ENCODE data around the gene MEGF6. TPM values are rescaled to one million over a fixed set of nuclear protein-coding genes. Genes with fewer than 3 reads are reported as not detected.
A peak's percentile ranks its signal among the peaks of the same experiment; 100 is the strongest.
"Not testable (repeated sequence)": the region's sequence is repeated elsewhere in the genome, so short reads cannot be mapped to it uniquely, and the experiment has no call there.

Gene MEGF6
- total and polyA plus RNA-seq, 5 experiments from 2014 or later: 2.2 to 198 (median 3.5) TPM

- Mint-ChIP-seq H3K27me3 (peaks cover 0 to 1% (median 0%) of the 10 kb centered on the region in 5 donors), H3K4me1 (no peaks in the 10 kb centered on the region), H3K36me3 (no peaks in the 10 kb centered on the region), H3K27ac (no peak overlapping the region), H3K4me3 (no peak overlapping the region), H3K9me3 (no peaks in the 10 kb centered on the region)
- POLR2A ChIA-PET: no interaction called here
- no peak for ATAC-seq
- DNase-seq: no peak
Observed at GRCh38 chr1:3578906-3579305, 32.4 kb downstream of the MEGF6 start.

DNA sequence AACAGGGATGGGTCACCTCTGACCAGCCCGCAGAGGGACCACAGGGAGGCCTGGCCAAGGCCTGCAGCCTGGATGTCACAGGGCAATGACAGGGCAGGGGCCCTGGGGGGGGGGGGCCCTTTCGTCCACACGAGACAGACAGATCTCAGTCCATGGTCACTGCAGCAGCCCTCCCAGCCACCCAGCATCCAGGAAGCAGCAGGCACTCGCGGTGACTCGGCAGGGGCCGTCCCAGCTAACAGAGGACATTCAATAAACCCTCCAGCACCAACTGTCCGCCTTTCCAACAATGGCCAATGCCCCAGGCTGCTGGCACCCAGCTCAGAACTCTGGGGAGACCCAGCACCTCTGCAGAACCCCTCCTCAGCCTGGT lies 32.9 kb downstream of the MEGF6 start:
- Mint-ChIP-seq H3K4me1 (no peaks in the 10 kb centered on the region), H3K9me3 (no peaks in the 10 kb centered on the region), H3K4me3 (no peak overlapping the region), H3K36me3 (no peaks in the 10 kb centered on the region), H3K27ac (no peak overlapping the region), H3K27me3 (peaks cover 0 to 1% (median 0%) of the 10 kb centered on the region in 5 donors)
- ATAC-seq (no peak), DNase-seq (no peak)
- POLR2A ChIA-PET: no interaction called here

- no peaks in the 10 kb centered on the region for H3K4me1 Mint-ChIP-seq
- peaks cover 0 to 1% (median 0%) of the 10 kb centered on the region in 5 donors for H3K27me3 Mint-ChIP-seq
- POLR2A ChIA-PET: no interaction called here
- no peaks in the 10 kb centered on the region for H3K9me3 Mint-ChIP-seq
- no peak overlapping the region for H3K4me3 Mint-ChIP-seq
- DNase-seq (no peak), ATAC-seq (no peak)
- H3K36me3 Mint-ChIP-seq: no peaks in the 10 kb centered on the region
- H3K27ac Mint-ChIP-seq: no peak overlapping the region
Observed at GRCh38 chr1:3577711-3578432, 33.4 kb downstream of the MEGF6 start.

DNA sequence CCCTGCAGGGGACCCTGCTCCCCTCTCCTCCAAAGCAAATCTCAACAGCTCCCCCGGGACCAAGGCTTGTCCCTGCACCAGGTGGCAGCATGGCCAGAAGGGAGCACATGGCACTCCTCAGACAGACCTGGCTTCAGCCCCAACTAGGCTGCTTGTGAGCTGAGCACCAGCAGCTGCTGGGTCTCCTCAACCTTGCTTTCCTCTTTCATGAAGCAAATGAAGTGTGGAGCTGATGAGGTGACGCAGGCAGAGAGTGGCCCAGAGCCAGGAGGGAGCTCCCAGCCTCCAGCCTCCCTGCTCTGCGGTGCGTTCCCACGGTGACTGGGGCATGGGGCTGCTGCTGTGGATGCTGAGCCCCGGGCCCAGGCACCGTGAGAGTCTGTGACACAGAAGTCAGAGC lies 34.0 kb downstream of the MEGF6 start:
- POLR2A ChIA-PET: no interaction called here
- peaks cover 0 to 1% (median 0%) of the 10 kb centered on the region in 5 donors for H3K27me3 Mint-ChIP-seq
- DNase-seq (no peak), ATAC-seq (no peak)
- no peaks in the 10 kb centered on the region for H3K9me3 Mint-ChIP-seq
- no peaks in the 10 kb centered on the region for H3K36me3 Mint-ChIP-seq
- no peaks in the 10 kb centered on the region for H3K4me1 Mint-ChIP-seq
- H3K27ac Mint-ChIP-seq: no peak overlapping the region
- H3K4me3 Mint-ChIP-seq: no peak overlapping the region

DNA sequence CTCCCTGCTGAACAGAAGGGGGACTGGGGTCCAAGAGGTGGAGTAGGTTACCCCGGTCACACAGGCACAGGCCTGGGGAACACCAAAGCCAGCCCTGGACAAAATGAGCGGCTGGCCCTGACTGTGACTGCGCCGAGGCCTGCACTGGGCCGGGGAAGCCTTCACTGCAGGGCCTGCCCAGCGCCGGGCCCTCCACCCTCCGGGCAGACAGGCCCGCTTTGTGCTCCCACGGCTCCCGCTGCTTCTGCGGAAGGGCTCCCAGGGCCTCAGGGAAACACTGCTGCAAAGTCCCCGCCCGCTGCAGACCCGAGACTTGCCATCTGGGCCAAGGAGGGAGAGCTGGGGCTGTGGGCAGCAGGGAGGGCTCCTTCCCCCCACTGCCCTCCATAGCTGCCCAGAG lies 35.3 kb downstream of the MEGF6 start:
- ATAC-seq (no peak), DNase-seq (no peak)
- Mint-ChIP-seq H3K4me3 (no peak overlapping the region), H3K4me1 (no peaks in the 10 kb centered on the region), H3K36me3 (no peaks in the 10 kb centered on the region), H3K27me3 (peaks cover 0 to 1% (median 0%) of the 10 kb centered on the region in 5 donors), H3K27ac (no peak overlapping the region), H3K9me3 (no peaks in the 10 kb centered on the region)
- POLR2A ChIA-PET: interaction anchor here (1.1 kb wide), 1 partner anchor 27 kb away, joined by 3 read pairs; no protein-coding TSS in a partner anchor

DNA sequence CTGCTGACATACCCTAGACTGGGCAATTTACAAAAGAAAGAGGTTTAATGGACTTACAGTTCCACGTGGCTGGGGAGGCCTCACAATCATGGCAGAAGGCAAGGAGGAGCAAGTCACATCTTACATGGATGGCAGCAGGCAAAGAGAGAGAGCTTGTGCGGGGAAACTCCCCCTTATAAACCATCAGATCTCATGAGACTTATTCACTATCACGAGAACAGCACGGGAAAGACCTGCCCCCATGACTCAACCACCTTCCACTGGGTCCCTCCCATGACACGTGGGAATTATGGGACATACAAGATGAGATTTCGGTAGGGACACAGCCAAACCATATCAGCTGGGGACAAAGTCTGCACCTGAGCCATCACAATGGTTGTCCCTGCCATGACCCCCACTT lies 35.8 kb downstream of the MEGF6 start:
- H3K27me3 Mint-ChIP-seq, H3K9me3 Mint-ChIP-seq, H3K4me1 Mint-ChIP-seq, H3K36me3 Mint-ChIP-seq, H3K4me3 Mint-ChIP-seq, DNase-seq, ATAC-seq: not testable (repeated sequence)
- H3K27ac Mint-ChIP-seq: peak overlapping the region in 2 of 10 donors; percentile 16 to 47
- POLR2A ChIA-PET: interaction anchor here (0.6 to 1.1 kb wide), 2 partner anchors 27 to 223 kb away, joined by 3 read pairs; no protein-coding TSS in a partner anchor

GRCh38 chr1:3573500-3573899 lies 37.8 kb downstream of the MEGF6 start:
- Mint-ChIP-seq H3K27me3 (no peaks in the 10 kb centered on the region), H3K9me3 (no peaks in the 10 kb centered on the region), H3K36me3 (no peaks in the 10 kb centered on the region), H3K27ac (no peak overlapping the region), H3K4me3 (no peak overlapping the region), H3K4me1 (no peaks in the 10 kb centered on the region)
- ATAC-seq (no peak), DNase-seq (no peak)
- POLR2A ChIA-PET: no interaction called here

- H3K4me3 Mint-ChIP-seq, POLR2A ChIA-PET: not testable (repeated sequence)
Observed at GRCh38 chr1:3572638-3573037, 38.7 kb downstream of the MEGF6 start.

GRCh38 chr1:3571263-3571662 lies 40.0 kb downstream of the MEGF6 start:
- no peak for ATAC-seq
- H3K27ac Mint-ChIP-seq: no peak overlapping the region
- H3K36me3 Mint-ChIP-seq: no peaks in the 10 kb centered on the region

More at GRCh38 chr1:3572638-3573037, 38.7 kb downstream of the MEGF6 start:
- not testable (repeated sequence) for H3K27me3 Mint-ChIP-seq, DNase-seq, H3K9me3 Mint-ChIP-seq, H3K36me3 Mint-ChIP-seq, H3K4me1 Mint-ChIP-seq, ATAC-seq
- peak overlapping the region in 1 of 10 donors; percentile 80 for H3K27ac Mint-ChIP-seq

GRCh38 chr1:3570066-3570986 lies 41.0 kb downstream of the MEGF6 start:
- DNase-seq: no peak
- H3K4me1 Mint-ChIP-seq: peaks cover 0 to under 1% (median 0%) of the 10 kb centered on the region in 4 donors
- H3K9me3 Mint-ChIP-seq: no peaks in the 10 kb centered on the region
- no peaks in the 10 kb centered on the region for H3K27me3 Mint-ChIP-seq
- H3K4me3 Mint-ChIP-seq: no peak overlapping the region
- no peak for ATAC-seq
- POLR2A ChIA-PET: no interaction called here
- no peak overlapping the region for H3K27ac Mint-ChIP-seq
- no peaks in the 10 kb centered on the region for H3K36me3 Mint-ChIP-seq

More at GRCh38 chr1:3571263-3571662, 40.0 kb downstream of the MEGF6 start:
- POLR2A ChIA-PET: no interaction called here
- DNase-seq: no peak
- Mint-ChIP-seq H3K4me1 (no peaks in the 10 kb centered on the region), H3K4me3 (no peak overlapping the region), H3K9me3 (no peaks in the 10 kb centered on the region), H3K27me3 (no peaks in the 10 kb centered on the region)

DNA sequence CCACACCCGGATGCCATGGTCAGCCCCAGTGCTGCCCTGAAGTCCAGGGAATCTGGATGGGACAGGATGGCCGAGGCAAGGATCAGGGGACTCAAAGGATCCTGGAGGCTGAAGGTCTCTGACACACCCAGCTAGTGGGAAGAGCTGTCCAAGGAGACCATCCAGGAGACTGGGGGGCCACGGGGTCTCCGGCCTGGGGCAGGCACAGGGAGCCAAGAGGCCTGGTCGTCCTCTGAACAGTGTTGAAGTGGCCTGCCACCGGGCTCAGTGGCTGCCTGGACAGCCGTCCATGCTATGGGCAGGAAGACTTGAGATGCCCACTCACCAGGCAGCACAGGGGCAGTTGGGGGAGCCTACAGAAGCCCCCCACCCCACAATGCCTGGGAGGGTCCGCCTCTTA lies 41.9 kb downstream of the MEGF6 start:
- H3K4me1 Mint-ChIP-seq: peaks cover 0 to 5% (median under 1%) of the 10 kb centered on the region in 4 donors
- no peaks in the 10 kb centered on the region for H3K36me3 Mint-ChIP-seq
- POLR2A ChIA-PET: no interaction called here
- H3K27me3 Mint-ChIP-seq: peaks cover 0 to under 1% (median 0%) of the 10 kb centered on the region in 5 donors
- H3K4me3 Mint-ChIP-seq: no peak overlapping the region
- ATAC-seq (no peak), DNase-seq (no peak)
- no peaks in the 10 kb centered on the region for H3K9me3 Mint-ChIP-seq
- no peak overlapping the region for H3K27ac Mint-ChIP-seq

- no peak for ATAC-seq
- POLR2A ChIA-PET: interaction anchor here (1.0 kb wide), 1 partner anchor 47 kb away, joined by 3 read pairs; no protein-coding TSS in a partner anchor
- Mint-ChIP-seq H3K4me1 (peaks cover 0 to 5% (median under 1%) of the 10 kb centered on the region in 4 donors), H3K4me3 (no peak overlapping the region), H3K36me3 (no peaks in the 10 kb centered on the region), H3K9me3 (no peaks in the 10 kb centered on the region), H3K27ac (no peak overlapping the region), H3K27me3 (peaks cover 0 to 1% (median 0%) of the 10 kb centered on the region in 5 donors)
- DNase-seq: no peak
Observed at GRCh38 chr1:3568815-3569435, 42.4 kb downstream of the MEGF6 start.

Measured in naive thymus-derived CD8-positive, alpha-beta T cell (primary cell).